ENCODE results near the gene IGSF9B.

IGSF9B gene

DNA sequence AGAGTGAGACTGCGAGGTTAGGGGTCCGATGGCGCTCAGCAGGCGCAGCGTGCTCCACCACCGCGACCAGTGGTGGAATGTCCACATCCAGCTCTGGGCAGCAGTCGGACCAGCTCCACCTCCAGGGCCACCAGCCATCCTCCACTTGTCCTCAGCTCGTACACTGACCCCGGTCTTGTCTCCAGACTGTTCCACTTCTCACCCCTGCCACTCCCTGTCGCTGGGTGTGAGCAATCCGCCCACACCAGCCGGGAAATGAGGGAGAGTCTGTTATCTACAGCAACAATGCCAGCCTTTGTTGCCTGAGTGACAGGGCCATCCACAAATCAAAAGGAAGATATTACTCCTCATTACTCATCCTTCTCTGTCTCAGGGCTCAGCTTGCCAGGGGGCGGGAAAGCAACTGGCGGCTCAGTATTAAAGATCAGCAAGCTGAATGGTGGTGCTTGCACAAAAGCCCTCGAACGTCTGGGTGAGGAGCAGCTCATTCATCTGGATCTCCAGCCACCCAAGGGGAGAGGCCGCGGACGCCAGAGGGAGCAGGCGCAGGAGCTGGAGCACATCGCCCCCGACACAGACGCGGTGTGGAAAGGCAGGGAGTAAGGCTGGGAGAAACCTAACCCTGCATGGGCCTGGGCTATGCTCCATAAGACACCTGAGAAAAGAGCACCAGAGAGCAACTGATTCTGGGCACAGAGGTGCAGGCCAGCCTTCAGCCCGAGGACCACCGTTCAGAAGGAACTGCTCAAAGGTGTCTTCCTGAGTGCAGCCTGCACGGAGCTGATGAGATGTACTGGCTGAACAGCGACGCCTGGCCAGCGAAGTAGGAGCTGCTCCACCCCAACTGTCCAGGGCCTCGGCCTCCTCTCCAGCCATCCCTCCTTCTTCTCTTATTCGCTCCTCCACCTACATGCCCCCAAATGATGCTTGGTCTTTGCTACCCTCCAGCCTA lies 21.9 kb downstream of the IGSF9B start:
- DNase-seq, result no peak

GRCh38 chr11:133934096-133934495 lies 22.7 kb downstream of the IGSF9B start:
- no peak for DNase-seq

DNA sequence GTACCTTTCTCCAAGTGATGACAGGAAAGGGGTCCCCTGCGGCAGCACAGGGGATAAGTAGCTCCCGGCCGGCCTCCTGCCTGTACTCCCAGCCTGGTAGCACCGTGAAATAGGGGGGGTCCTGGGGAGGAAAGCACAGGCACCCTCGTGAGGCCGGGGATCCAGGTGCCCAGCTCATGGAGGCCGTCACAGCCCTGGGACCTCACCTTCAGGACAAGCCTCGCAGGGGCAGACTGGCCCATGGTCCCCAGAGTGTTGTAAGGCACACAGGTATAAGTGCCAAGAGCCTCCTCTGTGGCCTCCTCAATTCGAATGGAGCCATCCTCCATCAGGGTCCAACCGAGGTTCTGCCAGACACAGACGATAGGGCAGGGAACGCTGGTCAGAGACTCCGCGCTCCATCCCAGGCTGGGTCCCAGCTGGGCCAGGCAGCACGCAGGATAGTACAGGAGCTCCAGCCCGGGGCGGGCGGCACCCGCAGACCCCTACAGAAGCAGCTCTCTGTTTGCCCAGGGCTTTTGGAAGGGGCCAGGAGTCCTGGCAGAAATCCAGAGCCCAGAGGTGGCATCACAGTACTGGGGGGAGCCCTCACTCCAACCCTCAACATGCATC lies 25.2 kb downstream of the IGSF9B start:
- DNase-seq, result no peak

GRCh38 chr11:133930767-133931448 lies 25.9 kb downstream of the IGSF9B start:
- no peak for DNase-seq

DNA sequence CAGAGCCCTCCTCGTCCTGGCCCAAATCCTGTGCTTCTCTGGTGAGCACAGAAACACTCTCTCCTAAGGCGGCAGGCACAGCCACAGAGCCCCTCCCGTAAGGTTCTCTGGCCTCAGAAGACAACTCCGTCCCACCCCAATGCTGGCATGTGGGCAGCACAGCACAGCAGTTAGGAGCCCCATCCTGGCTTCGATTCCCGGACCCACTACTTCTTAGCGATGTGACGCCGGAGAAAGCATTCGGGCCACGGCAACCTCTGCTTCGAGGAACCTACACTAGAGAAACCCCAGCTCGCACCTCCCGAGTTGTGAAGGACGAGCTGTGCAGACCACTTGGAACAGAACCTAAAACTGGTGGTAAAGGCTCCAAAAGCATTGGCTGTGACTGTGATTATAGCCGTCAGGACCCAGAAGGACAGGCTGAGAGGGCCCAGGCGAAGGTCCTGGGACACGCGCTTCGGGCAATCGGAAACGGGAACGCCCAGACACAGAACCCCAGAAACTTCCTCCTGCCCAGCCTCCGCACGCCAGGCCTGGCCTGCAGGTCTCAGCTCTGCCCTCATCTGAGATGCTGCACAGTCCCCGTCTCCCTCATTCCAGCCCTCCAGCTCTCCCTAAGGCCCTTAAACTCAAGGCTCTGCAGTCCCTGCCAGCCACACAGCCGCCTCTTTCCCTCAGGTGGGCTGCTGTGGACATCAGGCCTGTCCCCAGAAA lies 26.6 kb downstream of the IGSF9B start:
- DNase-seq, result no peak

DNA sequence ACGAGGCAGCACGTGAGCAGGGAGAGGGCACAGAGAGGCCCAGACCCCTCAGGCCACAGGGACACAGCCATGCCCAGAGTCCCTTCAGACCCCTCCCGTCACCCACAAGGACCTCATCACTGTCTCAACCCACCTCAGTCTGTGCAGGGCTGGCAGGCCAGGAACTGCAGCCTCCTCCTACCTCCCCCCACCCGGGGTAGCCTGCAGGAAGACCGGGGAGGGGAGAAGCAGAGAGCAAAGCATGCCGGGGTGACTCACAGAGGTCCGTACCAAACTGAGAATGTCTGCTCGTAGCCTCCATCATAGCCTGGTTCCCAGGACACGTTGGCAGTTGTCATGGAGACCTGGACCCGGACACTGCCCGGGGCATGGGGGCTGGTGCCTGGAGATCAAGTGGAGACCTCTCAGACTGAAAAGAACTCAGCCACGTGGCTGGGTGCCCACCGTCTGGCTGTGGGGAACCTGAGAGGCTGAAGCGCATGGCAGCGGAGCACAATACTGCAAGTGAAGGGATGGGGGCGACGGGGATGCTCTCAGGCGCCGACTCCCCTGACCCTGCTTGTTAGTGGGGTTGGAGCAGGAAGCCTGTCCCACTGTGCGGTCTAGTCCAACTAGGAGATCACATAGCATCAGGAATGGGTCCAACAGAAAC lies 27.2 kb downstream of the IGSF9B start:
- no peak for DNase-seq

- DNase-seq, result peak; percentile 60
Observed at GRCh38 chr11:133928628-133929059, 28.1 kb downstream of the IGSF9B start.

GRCh38 chr11:133927690-133928627 lies 28.8 kb downstream of the IGSF9B start:
- peak; percentile 56 for DNase-seq

DNA sequence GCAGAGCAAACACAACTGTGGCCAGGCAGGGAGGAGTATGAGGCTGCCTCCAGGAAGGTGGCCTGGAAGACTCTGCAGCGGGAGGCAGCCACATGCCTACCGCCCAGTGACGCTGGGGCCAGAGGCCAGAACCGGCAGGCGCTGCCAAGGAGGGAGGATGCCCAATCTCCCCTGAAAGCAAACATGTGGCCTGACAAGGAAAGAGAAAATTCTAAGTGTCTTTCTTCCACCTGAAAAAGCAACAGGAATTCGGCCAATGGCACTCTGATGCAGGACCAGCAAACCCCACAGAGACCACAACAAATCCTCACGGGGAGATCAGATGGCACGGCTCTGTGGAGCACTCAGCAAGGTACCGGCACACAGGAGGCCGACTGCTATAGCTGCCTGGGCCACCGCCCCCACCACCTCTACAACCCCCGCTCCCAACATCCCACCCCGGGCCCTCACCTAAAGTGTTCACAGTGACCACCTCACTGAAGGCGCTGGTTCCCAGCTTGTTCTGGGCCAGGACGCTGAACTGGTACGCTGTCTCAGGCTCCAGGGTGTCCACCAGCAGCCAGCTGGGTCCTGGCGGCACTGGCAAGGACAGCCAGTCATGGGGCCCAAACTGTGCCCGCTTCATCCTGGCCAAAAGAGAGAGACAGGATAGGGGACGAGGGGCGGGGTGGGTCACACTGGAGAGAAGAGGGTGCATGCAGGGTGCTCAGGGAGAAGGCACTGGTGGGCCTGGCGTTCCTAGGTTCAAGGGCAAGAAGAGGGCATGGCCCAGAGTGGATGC lies 30.1 kb downstream of the IGSF9B start:
- DNase-seq, result no peak

DNA sequence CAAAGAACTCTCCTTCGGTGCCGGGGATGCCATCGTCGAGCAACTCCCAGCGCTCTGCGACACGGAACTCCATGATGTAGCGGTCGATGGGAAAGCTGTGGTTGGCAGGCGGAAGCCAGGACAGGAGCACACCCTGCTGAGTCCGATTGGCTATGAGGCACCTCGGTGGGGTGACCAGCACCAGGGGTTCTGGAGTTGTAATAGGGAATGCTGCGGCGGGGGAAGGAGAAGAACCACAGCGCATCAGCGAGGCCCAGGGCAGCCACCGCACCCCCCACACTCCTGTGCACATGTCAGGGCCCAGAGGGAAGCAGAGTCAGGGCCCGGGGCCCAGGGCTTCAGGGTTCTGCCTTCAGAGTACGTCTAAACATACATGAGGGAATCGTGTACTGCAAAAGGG lies 31.0 kb downstream of the IGSF9B start:
- DNase-seq, result no peak

- no peak for DNase-seq
Observed at GRCh38 chr11:133924661-133925060, 32.1 kb downstream of the IGSF9B start.

GRCh38 chr11:133922078-133922870 lies 34.5 kb downstream of the IGSF9B start:
- no peak for DNase-seq

- DNase-seq, result no peak
Observed at GRCh38 chr11:133921513-133921912, 35.3 kb downstream of the IGSF9B start.

DNA sequence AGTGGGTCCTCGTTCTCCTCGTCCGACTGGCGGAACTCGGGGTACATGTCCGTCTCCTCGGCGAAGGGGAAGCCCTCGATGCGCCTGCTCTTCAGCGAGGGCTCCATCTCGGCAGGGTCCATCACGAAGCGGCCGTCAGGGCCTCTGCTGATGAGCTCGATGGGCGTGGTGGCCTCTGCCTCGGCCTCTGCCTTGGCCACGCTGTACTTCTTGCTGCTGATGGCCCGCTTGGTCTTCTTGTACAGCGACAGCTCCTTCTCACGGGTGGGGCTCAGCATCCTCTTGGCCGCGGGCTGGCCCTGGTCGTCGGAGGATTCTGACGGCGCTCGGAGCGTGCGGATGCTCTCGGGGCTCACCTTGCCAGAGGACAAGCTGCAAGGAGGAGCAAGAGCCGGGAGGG lies 35.7 kb downstream of the IGSF9B start:
- DNase-seq, result no peak

- DNase-seq, result no peak
Observed at GRCh38 chr11:133920109-133920990, 36.4 kb downstream of the IGSF9B start.

- DNase-seq, result no peak
Observed at GRCh38 chr11:133919330-133920108, 37.2 kb downstream of the IGSF9B start.

DNA sequence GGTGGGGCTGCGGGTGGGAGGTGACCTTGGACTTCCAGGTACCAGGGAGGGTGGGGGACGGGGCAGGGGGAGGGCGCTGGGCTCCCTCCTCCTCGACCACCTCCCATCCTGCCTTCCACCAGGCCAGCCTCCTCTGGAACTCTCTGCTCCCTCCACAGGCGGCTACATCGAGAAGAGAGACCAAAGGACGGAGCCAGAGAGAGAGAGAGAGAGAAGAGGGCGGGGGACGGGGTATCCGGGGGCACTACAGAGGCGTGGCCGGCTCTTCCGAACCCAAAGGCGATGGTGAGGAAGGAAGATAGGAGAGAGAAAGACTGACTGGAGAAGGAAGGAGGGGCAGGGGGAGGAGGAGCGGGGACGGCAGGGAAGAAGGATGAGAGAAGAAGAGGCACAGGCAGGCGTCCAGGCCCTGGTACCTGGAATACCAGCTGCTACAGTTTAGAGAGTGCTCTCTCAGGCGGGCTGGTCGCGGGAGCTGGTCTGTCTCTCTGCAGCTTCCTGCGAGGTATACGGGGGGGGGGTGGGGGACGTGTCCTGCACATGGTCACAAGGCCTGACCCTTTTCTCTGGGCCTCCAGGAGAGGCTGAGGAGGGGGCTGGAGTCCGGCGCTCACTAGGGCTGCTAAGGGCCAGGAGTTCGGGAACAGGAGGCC lies 38.0 kb downstream of the IGSF9B start:
- DNase-seq, result no peak

Measured in activated effector memory CD4-positive, alpha-beta T cell treated with Interleukin-2 at 50 U/mL for 16 hours (primary cell).